Liver (tissue), 3 donors: ENCODE results near the gene CHAF1B.

ENCODE experiments used
- HNF4A ChIP-seq, 2 donors: conservative IDR thresholded peaks; 2 replicates each; pipeline ENCODE4 v1.6.1; 2016; ENCODE audit warnings: antibody characterized with exemption in 2 of 2, mild to moderate bottlenecking in 2 of 2
- YY1 ChIP-seq: IDR thresholded peaks from 2 replicates; pipeline ENCODE4 v1.6.1; 2016; ENCODE audit warnings: antibody characterized with exemption, mild to moderate bottlenecking
- TF ChIP-seq, protein P1 (sequence below): fragments of 150-350 bp; IDR thresholded peaks from 2 replicates; pipeline ENCODE4 v1.5.1; 2017; ENCODE audit warnings: improper control_type of control experiment, low read depth, low read length; ENCODE audit not compliant: missing input control
- donor health status: healthy.
- donor health status: healthy.

GRCh38 chr21:36454093-36454531 lies 68.9 kb downstream of the CHAF1B start:
- no peak for TF ChIP-seq HNF4A (conservative IDR thresholded peaks at IDR 0.05)
- TF ChIP-seq, protein P1, sequence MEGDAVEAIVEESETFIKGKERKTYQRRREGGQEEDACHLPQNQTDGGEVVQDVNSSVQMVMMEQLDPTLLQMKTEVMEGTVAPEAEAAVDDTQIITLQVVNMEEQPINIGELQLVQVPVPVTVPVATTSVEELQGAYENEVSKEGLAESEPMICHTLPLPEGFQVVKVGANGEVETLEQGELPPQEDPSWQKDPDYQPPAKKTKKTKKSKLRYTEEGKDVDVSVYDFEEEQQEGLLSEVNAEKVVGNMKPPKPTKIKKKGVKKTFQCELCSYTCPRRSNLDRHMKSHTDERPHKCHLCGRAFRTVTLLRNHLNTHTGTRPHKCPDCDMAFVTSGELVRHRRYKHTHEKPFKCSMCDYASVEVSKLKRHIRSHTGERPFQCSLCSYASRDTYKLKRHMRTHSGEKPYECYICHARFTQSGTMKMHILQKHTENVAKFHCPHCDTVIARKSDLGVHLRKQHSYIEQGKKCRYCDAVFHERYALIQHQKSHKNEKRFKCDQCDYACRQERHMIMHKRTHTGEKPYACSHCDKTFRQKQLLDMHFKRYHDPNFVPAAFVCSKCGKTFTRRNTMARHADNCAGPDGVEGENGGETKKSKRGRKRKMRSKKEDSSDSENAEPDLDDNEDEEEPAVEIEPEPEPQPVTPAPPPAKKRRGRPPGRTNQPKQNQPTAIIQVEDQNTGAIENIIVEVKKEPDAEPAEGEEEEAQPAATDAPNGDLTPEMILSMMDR: no peak
- TF ChIP-seq YY1: no peak
